Cortex of kidney (tissue), 1 donor: ENCODE data around the gene CDK5RAP3.

Experiments used
- DNase-seq: peaks from one replicate; lab custom pipeline; 2025; lab: John Stamatoyannopoulos, UW

Gene CDK5RAP3

GRCh38 chr17:48024149-48025039 lies 53.5 kb downstream of the CDK5RAP3 start:
- no peak for DNase-seq

- peak; percentile 74 for DNase-seq
Observed at GRCh38 chr17:48025040-48025903, 54.4 kb downstream of the CDK5RAP3 start.

- no peak for DNase-seq
Observed at GRCh38 chr17:48025904-48026501, 55.1 kb downstream of the CDK5RAP3 start.

GRCh38 chr17:48026502-48027321 lies 55.8 kb downstream of the CDK5RAP3 start:
- no peak for DNase-seq

- DNase-seq: no peak
Observed at GRCh38 chr17:48027322-48027981, 56.5 kb downstream of the CDK5RAP3 start.

- no peak for DNase-seq
Observed at GRCh38 chr17:48028736-48029135, 57.8 kb downstream of the CDK5RAP3 start.

GRCh38 chr17:48030531-48030930 lies 59.6 kb downstream of the CDK5RAP3 start:
- DNase-seq: no peak
